CD4-positive, alpha-beta T cell (primary cell): ENCODE measurements around the gene LMBR1. TPM values are rescaled to one million over a fixed set of nuclear protein-coding genes. Genes with fewer than 3 reads are reported as not detected.

Source experiments
- ATAC-seq: fragments of 200-7000 bp; cut with Tn5 transposase; one replicate; pipeline ENCODE4 v1.10.0; 2022; ENCODE audit warnings: mild to moderate bottlenecking; ENCODE audit not compliant: poor library complexity
- CTCF ChIA-PET: fragments of 350-600 bp; sonication (Branson Sonifier 250); formaldehyde crosslinking; loops from one replicate; lab custom pipeline; 2021; ENCODE audit warnings: antibody characterized with exemption, inconsistent platforms; lab: Charles Lee
- POLR2A ChIA-PET: fragments of 350-600 bp; sonication (Branson Sonifier 250); formaldehyde crosslinking; loops from one replicate; lab custom pipeline; 2021; ENCODE audit warnings: antibody characterized with exemption, inconsistent platforms; lab: Charles Lee
- DNase-seq, 14 experiments: peaks; one replicate each; pipeline ENCODE4 v3.0.0-alpha.2; 2013 to 2020; ENCODE audit warnings: mixed read lengths in 2 of 14
- H3K27ac ChIP-seq, 2 donors: one replicate each; pipeline versions ENCODE4 v1.5.1 to v1.7.0; 2013; ENCODE audit warnings: low read length in 2 of 2, low read depth in 1 of 2, mild to moderate bottlenecking in 1 of 2
- H3K27me3 ChIP-seq, 2 experiments: 1 replicate in 1 of 2; 2 replicates in 1 of 2; pipeline versions ENCODE4 v1.6.1 to v1.7.0; 2013; ENCODE audit warnings: low read length in 2 of 2, control low read depth in 1 of 2, mild to moderate bottlenecking in 1 of 2, moderate library complexity in 1 of 2; ENCODE audit not compliant: insufficient read depth in 2 of 2, control insufficient read depth in 1 of 2
- H3K36me3 ChIP-seq: one replicate; pipeline ENCODE4 v1.6.1; 2013; ENCODE audit warnings: low read length, control low read depth; ENCODE audit not compliant: insufficient read depth
- H3K4me1 ChIP-seq: one replicate; pipeline ENCODE4 v1.6.1; 2013; ENCODE audit warnings: low read length, control low read depth; ENCODE audit not compliant: insufficient read depth
- H3K4me3 ChIP-seq: one replicate; pipeline ENCODE4 v1.5.1; 2013; ENCODE audit warnings: mild to moderate bottlenecking, low read length, moderate library complexity
- H3K9me3 ChIP-seq, 2 experiments: 1 replicate in 1 of 2; 2 replicates in 1 of 2; pipeline versions ENCODE4 v1.6.1 to v1.7.0; 2013; ENCODE audit warnings: low read length in 2 of 2, mild to moderate bottlenecking in 2 of 2, control low read depth in 1 of 2, moderate library complexity in 1 of 2; ENCODE audit not compliant: control insufficient read depth in 1 of 2, insufficient read depth in 1 of 2
- H3K27ac Mint-ChIP-seq: one replicate; pipeline ENCODE4 v1.8.0; 2020; ENCODE audit warnings: mixed read lengths
- H3K27me3 Mint-ChIP-seq: one replicate; pipeline ENCODE4 v1.8.0; 2021; ENCODE audit warnings: mixed read lengths
- H3K36me3 Mint-ChIP-seq: one replicate; pipeline ENCODE4 v1.8.0; 2021; ENCODE audit warnings: low read depth, mixed read lengths
- H3K4me1 Mint-ChIP-seq: one replicate; pipeline ENCODE4 v1.8.0; 2021; ENCODE audit warnings: low read depth, mixed read lengths
- H3K4me3 Mint-ChIP-seq: one replicate; pipeline ENCODE4 v1.8.0; 2020; ENCODE audit warnings: mild to moderate bottlenecking, mixed read lengths
- H3K9me3 Mint-ChIP-seq: one replicate; pipeline ENCODE4 v1.8.0; 2020; ENCODE audit warnings: mixed read lengths
- CTCF ChIP-seq: fragments of 200-600 bp; IDR thresholded peaks from one replicate; pipeline ENCODE4 v1.8.0; 2022; ENCODE audit warnings: antibody characterized with exemption, mild to moderate bottlenecking
- intact Hi-C, 2 experiments: fragments of 100-400 bp; cut with DNase I in 1 of 2; cut with micrococcal nuclease in 1 of 2; formaldehyde crosslinking; loops; one replicate each; pipeline versions ENCODE4 v1.15.1 to v1.9.0; 2023 to 2025; cut with DNase I, micrococcal nuclease
- total RNA-seq, 174 experiments: library from RNA in 2 of 174; stranded (reverse) in 2 of 174; gene quantifications; one replicate each; pipeline ENCODE4 v1.2.3 and lab custom pipeline; 2021 to 2026

LMBR1 gene
- total RNA-seq, 2 experiments from 2014 or later: 61.6 to 61.9 TPM

- DNase-seq: no peak
- CTCF ChIA-PET: no interaction called here
- H3K27ac ChIP-seq: no peak overlapping the region
- TF ChIP-seq CTCF: no peak
- H3K36me3 ChIP-seq: peaks cover 30% of the 10 kb centered on the region
- Mint-ChIP-seq H3K4me3 (no peak overlapping the region), H3K27ac (no peak overlapping the region), H3K36me3 (peaks cover 85% of the 10 kb centered on the region), H3K4me1 (no peaks in the 10 kb centered on the region), H3K9me3 (peaks cover 15% of the 10 kb centered on the region), H3K27me3 (no peaks in the 10 kb centered on the region)
- H3K27me3 ChIP-seq: no peaks in the 10 kb centered on the region
- intact Hi-C loops: no loop called here
- no peak for ATAC-seq
- peaks cover under 1 to 13% of the 10 kb centered on the region in 2 experiments for H3K9me3 ChIP-seq
- H3K4me3 ChIP-seq: no peak overlapping the region
- POLR2A ChIA-PET: no interaction called here
- H3K4me1 ChIP-seq: no peaks in the 10 kb centered on the region
Observed at GRCh38 chr7:156731651-156732050, 161.3 kb downstream of the LMBR1 start.

- ChIA-PET POLR2A (no interaction called here), CTCF (no interaction called here)
- DNase-seq (no peak), ATAC-seq (no peak)
- Histone ChIP-seq H3K36me3 (peaks cover 11% of the 10 kb centered on the region), H3K4me3 (no peak overlapping the region), H3K27me3 (no peaks in the 10 kb centered on the region), H3K9me3 (no peaks in the 10 kb centered on the region), H3K4me1 (no peaks in the 10 kb centered on the region), H3K27ac (no peak overlapping the region)
- Mint-ChIP-seq H3K27me3 (no peaks in the 10 kb centered on the region), H3K27ac (no peak overlapping the region), H3K9me3 (no peaks in the 10 kb centered on the region), H3K4me1 (no peaks in the 10 kb centered on the region), H3K36me3 (peaks cover 67% of the 10 kb centered on the region), H3K4me3 (no peak overlapping the region)
- intact Hi-C loops: no loop called here
- no peak for TF ChIP-seq CTCF
Observed at GRCh38 chr7:156725936-156726335, 167.0 kb downstream of the LMBR1 start.

- ATAC-seq: no peak
- Mint-ChIP-seq H3K36me3 (peaks cover 64% of the 10 kb centered on the region), H3K27ac (no peak overlapping the region), H3K4me3 (no peak overlapping the region), H3K9me3 (no peaks in the 10 kb centered on the region), H3K27me3 (no peaks in the 10 kb centered on the region), H3K4me1 (no peaks in the 10 kb centered on the region)
- Histone ChIP-seq H3K4me1 (no peaks in the 10 kb centered on the region), H3K27ac (no peak overlapping the region), H3K4me3 (no peak overlapping the region), H3K27me3 (no peaks in the 10 kb centered on the region), H3K9me3 (no peaks in the 10 kb centered on the region), H3K36me3 (peaks cover 11% of the 10 kb centered on the region)
- ChIA-PET POLR2A (no interaction called here), CTCF (no interaction called here)
- intact Hi-C loops: no loop called here
- TF ChIP-seq CTCF: no peak
- no peak for DNase-seq
Observed at GRCh38 chr7:156725073-156725472, 167.9 kb downstream of the LMBR1 start.
